H9 (cell line): Measurements from ENCODE around the gene RND3. TPM values are rescaled to one million over a fixed set of nuclear protein-coding genes. Genes with fewer than 3 reads are reported as not detected.

Experiments
- DNase-seq: peaks from one replicate; pipeline ENCODE4 v3.0.0-alpha.2; 2017
- H2AFZ ChIP-seq: one replicate; pipeline ENCODE4 v1.6.1; 2013; ENCODE audit warnings: mild to moderate bottlenecking, low read length, control low read depth, moderate library complexity
- H2AK5ac ChIP-seq: 2 replicates; pipeline ENCODE4 v1.6.1; 2013; ENCODE audit warnings: low read length, control low read depth, mixed read lengths; ENCODE audit not compliant: insufficient read length
- H2BK120ac ChIP-seq: one replicate; pipeline ENCODE4 v1.6.1; 2013; ENCODE audit warnings: low read depth, mild to moderate bottlenecking, low read length, control low read depth, inconsistent platforms; ENCODE audit not compliant: poor library complexity, severe bottlenecking
- H2BK12ac ChIP-seq: 2 replicates; pipeline ENCODE4 v1.6.1; 2013; ENCODE audit warnings: low read length, control low read depth, mixed read lengths, low read depth; ENCODE audit not compliant: insufficient read length
- H2BK15ac ChIP-seq: 2 replicates; pipeline ENCODE4 v1.6.1; 2013; ENCODE audit warnings: low read depth, low read length, control low read depth
- H2BK20ac ChIP-seq: one replicate; pipeline ENCODE4 v1.6.1; 2013; ENCODE audit warnings: low read depth, mild to moderate bottlenecking, low read length, control low read depth, inconsistent platforms; ENCODE audit not compliant: poor library complexity, severe bottlenecking
- H2BK5ac ChIP-seq: 2 replicates; pipeline ENCODE4 v1.6.1; 2013; ENCODE audit warnings: low read length, control low read depth, mixed read lengths; ENCODE audit not compliant: insufficient read length
- H3K14ac ChIP-seq: 2 replicates; pipeline ENCODE4 v1.6.1; 2013; ENCODE audit warnings: low read length, control low read depth; ENCODE audit not compliant: insufficient read depth
- H3K18ac ChIP-seq: 2 replicates; pipeline ENCODE4 v1.6.1; 2013; ENCODE audit warnings: low read depth, mild to moderate bottlenecking, mixed read lengths, low read length, control low read depth; ENCODE audit not compliant: insufficient read length
- H3K23ac ChIP-seq: 2 replicates; pipeline ENCODE4 v1.6.1; 2013; ENCODE audit warnings: low read length, control low read depth, mixed read lengths, low read depth; ENCODE audit not compliant: insufficient read length
- H3K23me2 ChIP-seq: 2 replicates; pipeline ENCODE4 v1.6.1; 2013; ENCODE audit warnings: low read depth, mild to moderate bottlenecking, mixed read lengths, low read length, control low read depth; ENCODE audit not compliant: insufficient read length, poor library complexity, severe bottlenecking
- H3K27ac ChIP-seq: 2 replicates; pipeline ENCODE4 v1.5.1; 2013; ENCODE audit warnings: low read length, control low read depth, mixed read lengths, low read depth; ENCODE audit not compliant: insufficient read length
- H3K27me3 ChIP-seq: 2 replicates; pipeline ENCODE4 v1.6.1; 2013; ENCODE audit warnings: low read length, control low read depth, inconsistent platforms; ENCODE audit not compliant: insufficient read depth
- H3K4ac ChIP-seq: 2 replicates; pipeline ENCODE4 v1.6.1; 2013; ENCODE audit warnings: low read depth, mild to moderate bottlenecking, control low read depth, inconsistent platforms, low read length, moderate library complexity
- H3K4me1 ChIP-seq: 2 replicates; pipeline ENCODE4 v1.6.1; 2013; ENCODE audit warnings: low read length, control low read depth, inconsistent platforms; ENCODE audit not compliant: insufficient read depth
- H3K4me2 ChIP-seq: 2 replicates; pipeline ENCODE4 v1.6.1; 2013; ENCODE audit warnings: low read length, control low read depth, mixed read lengths; ENCODE audit not compliant: insufficient read length, insufficient read depth
- H3K56ac ChIP-seq: 2 replicates; pipeline ENCODE4 v1.6.1; 2013; ENCODE audit warnings: low read depth, mild to moderate bottlenecking, mixed read lengths, low read length, control low read depth; ENCODE audit not compliant: insufficient read length
- H3K79me1 ChIP-seq: 2 replicates; pipeline ENCODE4 v1.6.1; 2013; ENCODE audit warnings: low read depth, mild to moderate bottlenecking, moderate library complexity, low read length, control low read depth, inconsistent platforms; ENCODE audit not compliant: insufficient read depth, poor library complexity, severe bottlenecking
- H3K79me2 ChIP-seq: 2 replicates; pipeline ENCODE4 v1.6.1; 2013; ENCODE audit warnings: low read length, control low read depth, inconsistent platforms; ENCODE audit not compliant: insufficient read depth
- H3K9ac ChIP-seq: 2 replicates; pipeline ENCODE4 v1.6.1; 2013; ENCODE audit warnings: low read length, control low read depth, mixed read lengths; ENCODE audit not compliant: insufficient read length; ENCODE audit errors: extremely low read depth
- H3K9me3 ChIP-seq: one replicate; pipeline ENCODE4 v1.6.1; 2013; ENCODE audit warnings: low read depth, low read length, inconsistent platforms; ENCODE audit not compliant: control insufficient read depth
- H3T11ph ChIP-seq: one replicate; pipeline ENCODE4 v1.6.1; 2013; ENCODE audit warnings: mild to moderate bottlenecking, low read length, control low read depth, inconsistent platforms
- H4K20me1 ChIP-seq: one replicate; pipeline ENCODE4 v1.6.1; 2013; ENCODE audit not compliant: control insufficient read depth, insufficient read length, insufficient read depth
- H4K5ac ChIP-seq: 2 replicates; pipeline ENCODE4 v1.6.1; 2013; ENCODE audit warnings: low read depth, mild to moderate bottlenecking, mixed read lengths, low read length, control low read depth; ENCODE audit not compliant: insufficient read length
- H4K8ac ChIP-seq: replicated peaks from 2 replicates; pipeline ENCODE4 v1.6.1; 2013; ENCODE audit warnings: low read length, control low read depth, mixed read lengths, low read depth; ENCODE audit not compliant: insufficient read length
- H4K91ac ChIP-seq: 2 replicates; pipeline ENCODE4 v1.6.1; 2013; ENCODE audit warnings: low read depth, mild to moderate bottlenecking, moderate library complexity, mixed read lengths, low read length, control low read depth; ENCODE audit not compliant: insufficient read length
- H3K27ac Mint-ChIP-seq, 3 experiments: 2 replicates in 2 of 3; 3 replicates in 1 of 3; pipeline ENCODE4 v1.8.0; 2020 to 2021; ENCODE audit warnings: mixed read lengths in 3 of 3, mild to moderate bottlenecking in 1 of 3, moderate library complexity in 1 of 3
- H3K27me3 Mint-ChIP-seq: 2 replicates; pipeline ENCODE4 v1.8.0; 2021; ENCODE audit warnings: low read depth, mild to moderate bottlenecking, moderate library complexity, mixed read lengths
- H3K36me3 Mint-ChIP-seq, 3 experiments: 2 replicates in 2 of 3; 3 replicates in 1 of 3; pipeline ENCODE4 v1.8.0; 2020 to 2021; ENCODE audit warnings: low read depth in 3 of 3, mixed read lengths in 3 of 3; ENCODE audit not compliant: insufficient read depth in 1 of 3
- H3K4me1 Mint-ChIP-seq, 2 experiments: 2 replicates each; pipeline ENCODE4 v1.8.0; 2020; ENCODE audit warnings: mixed read lengths in 2 of 2
- H3K4me3 Mint-ChIP-seq, 2 experiments: 2 replicates in 1 of 2; 3 replicates in 1 of 2; pipeline ENCODE4 v1.8.0; 2020 to 2021; ENCODE audit warnings: mild to moderate bottlenecking in 2 of 2, mixed read lengths in 2 of 2, moderate library complexity in 1 of 2
- H3K9me3 Mint-ChIP-seq, 2 experiments: 2 replicates in 1 of 2; 3 replicates in 1 of 2; pipeline ENCODE4 v1.8.0; 2020; ENCODE audit warnings: mild to moderate bottlenecking in 2 of 2, mixed read lengths in 2 of 2, moderate library complexity in 1 of 2
- CTCF ChIP-seq: fragments of 200-600 bp; sonication (generic); conservative IDR thresholded peaks from 3 replicates; pipeline ENCODE4 v1.8.0; 2021; ENCODE audit warnings: antibody characterized with exemption, mild to moderate bottlenecking
- WGBS: extraction: QIAGEN DNeasy Blood & Tissue Kit; methylation state at CpG from one replicate; pipeline ENCODE4 v1.1.7; 2013; ENCODE audit warnings: missing lambda C conversion rate, low lambda C conversion rate, mixed read lengths; ENCODE audit not compliant: insufficient read length; ENCODE audit errors: extremely low coverage; 5-methylcytosine and 5-hydroxymethylcytosine counted together
- total RNA-seq: library from RNA; stranded (reverse); gene quantifications from 2 replicates; pipeline ENCODE4 v1.2.1, GENCODE V29; 2021

Gene RND3
- total RNA-seq, 1 experiment from 2014 or later = 62.6 TPM

DNA sequence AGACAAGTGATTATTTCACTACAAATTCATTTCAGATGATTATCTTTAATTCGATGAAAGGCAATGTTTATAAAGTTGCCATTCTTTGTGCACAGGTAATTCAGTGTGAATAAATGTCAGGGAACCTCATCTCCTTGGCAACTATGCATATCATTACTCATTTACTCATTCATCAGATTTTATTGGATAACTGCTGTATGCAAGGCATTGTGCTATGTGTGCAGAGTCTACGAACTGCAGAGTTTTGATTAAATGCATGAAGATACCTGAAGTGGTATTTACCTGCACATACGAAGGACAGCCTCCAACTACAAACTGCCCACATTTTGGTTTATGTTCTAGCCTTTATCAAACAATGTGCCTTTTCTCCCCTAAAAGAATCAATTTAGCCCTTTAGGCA, 3.5 kb downstream of the RND3 start:
- peaks cover 5% of the 10 kb centered on the region for H3K79me1 ChIP-seq
- H3K27me3 Mint-ChIP-seq = no peaks in the 10 kb centered on the region; the same call in 1 of the 2 replicates

More for the DNA sequence above, 3.5 kb downstream of the RND3 start:
- H3K79me2 ChIP-seq = peaks cover 66% of the 10 kb centered on the region
- H3K23me2 ChIP-seq = peaks cover 8% of the 10 kb centered on the region
- no peaks in the 10 kb centered on the region for H3K27me3 ChIP-seq
- peaks cover 17% of the 10 kb centered on the region for H3K4me1 ChIP-seq
- H3K27ac Mint-ChIP-seq = no peak overlapping the region
- no peak overlapping the region for H2BK20ac ChIP-seq
- no peak for TF ChIP-seq CTCF
- no peak overlapping the region for H2BK15ac ChIP-seq
- H3K27ac ChIP-seq = no peak overlapping the region
- H4K91ac ChIP-seq = no peak overlapping the region
- no peak overlapping the region for H2BK12ac ChIP-seq
- no peak overlapping the region for H4K5ac ChIP-seq
- peak overlapping the region; percentile 94 for H3K4me2 ChIP-seq
- H2AFZ ChIP-seq = no peak overlapping the region
- peaks cover 3 to 46% (median 23%) of the 10 kb centered on the region in 3 experiments; a peak in 5 of 7 replicates for H3K36me3 Mint-ChIP-seq
- H3K14ac ChIP-seq = no peak overlapping the region
- no peak overlapping the region for H3K23ac ChIP-seq
- no peak overlapping the region for H3K56ac ChIP-seq
- no peaks in the 10 kb centered on the region for H4K20me1 ChIP-seq
- peak overlapping the region; percentile 93 to 99; a peak in 4 of 5 replicates for H3K4me3 Mint-ChIP-seq
- DNase-seq = no peak
- no peak overlapping the region for H3K4ac ChIP-seq
- no peak overlapping the region for H3K18ac ChIP-seq
- H3K4me1 Mint-ChIP-seq = peaks cover 48 to 51% of the 10 kb centered on the region in 2 experiments
- H4K8ac ChIP-seq = no peak overlapping the region
- no peaks in the 10 kb centered on the region for H3K9me3 ChIP-seq
- WGBS = no CpG with 5 or more reads among the region's 3 CpGs
- H2BK120ac ChIP-seq = no peak overlapping the region
- no peak overlapping the region for H2AK5ac ChIP-seq
- H2BK5ac ChIP-seq = no peak overlapping the region
- peaks cover 0 to 6% of the 10 kb centered on the region in 2 experiments; a peak in 3 of 5 replicates for H3K9me3 Mint-ChIP-seq
- no peak overlapping the region for H3K9ac ChIP-seq
- H3T11ph ChIP-seq = no peak overlapping the region
